Activated CD4-positive, alpha-beta T cell treated with anti-CD3 and anti-CD28 coated beads for 4 hours (primary cell): ENCODE data around the gene RASAL3.

Experiments
- DNase-seq, 2 donors: peaks; one replicate each; pipeline ENCODE4 v3.0.0-alpha.2; 2020

RASAL3 gene

DNA sequence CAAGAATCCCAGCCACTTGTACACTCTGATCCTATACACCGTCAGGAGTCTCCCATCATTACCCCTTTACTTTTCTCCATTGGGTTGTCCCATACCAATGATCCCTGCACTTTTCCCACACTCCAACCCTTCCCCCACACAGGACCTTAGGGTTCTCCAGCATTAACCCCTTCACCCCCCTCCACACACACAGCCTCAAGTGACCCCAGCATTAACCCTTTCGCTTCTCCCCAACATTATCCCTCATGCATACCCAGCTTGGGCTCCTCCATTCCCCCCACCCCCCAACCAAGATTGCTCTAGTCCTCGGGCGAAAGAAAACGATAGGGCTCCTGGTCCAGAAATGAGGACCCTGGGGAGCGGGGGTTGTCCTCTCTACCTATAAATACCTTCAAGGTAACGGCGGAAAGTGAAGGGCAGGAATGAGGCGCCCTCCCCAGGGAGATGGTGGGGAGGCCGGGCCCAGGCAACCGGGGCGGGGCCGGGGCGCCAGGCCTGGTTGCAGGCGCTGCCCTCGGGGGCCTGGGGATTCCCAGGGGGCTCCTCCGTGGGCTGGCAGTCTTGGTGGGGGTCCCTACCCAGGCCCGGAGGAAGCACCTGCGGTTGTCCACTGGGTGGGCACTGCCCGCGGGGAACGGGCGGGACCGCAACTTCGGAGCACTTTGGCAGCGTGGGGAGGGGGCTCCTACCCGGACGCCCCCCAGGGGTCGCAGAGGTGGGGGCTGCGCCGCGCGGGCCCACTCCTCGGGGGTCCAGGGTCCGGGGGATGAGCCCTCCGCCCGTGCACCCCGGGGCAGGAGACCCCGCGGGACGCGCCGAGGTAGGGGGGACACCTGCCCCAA lies 15.3 kb downstream of the RASAL3 start:
- DNase-seq: no peak

- DNase-seq: no peak
Observed at GRCh38 chr19:15448044-15448777, 16.1 kb downstream of the RASAL3 start.

DNA sequence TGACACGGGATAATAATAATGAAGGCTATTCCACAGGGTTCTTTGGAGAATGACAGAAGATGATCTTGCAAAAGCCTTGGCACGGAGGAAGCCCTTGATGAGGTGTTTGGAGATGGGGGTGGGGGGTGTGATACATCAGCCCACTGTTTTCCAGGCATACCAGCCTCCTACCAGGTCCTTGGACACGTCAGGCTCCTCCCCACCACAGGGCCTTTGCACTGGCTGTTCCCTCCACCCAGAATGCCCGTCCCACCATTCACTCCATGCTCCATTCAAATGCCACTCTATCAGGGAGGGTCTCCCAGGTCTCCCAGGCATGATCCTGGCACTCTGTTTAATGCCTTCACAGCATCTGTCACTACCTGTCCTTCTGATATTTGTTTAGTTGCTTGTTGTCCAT lies 17.3 kb downstream of the RASAL3 start:
- no peak for DNase-seq

DNA sequence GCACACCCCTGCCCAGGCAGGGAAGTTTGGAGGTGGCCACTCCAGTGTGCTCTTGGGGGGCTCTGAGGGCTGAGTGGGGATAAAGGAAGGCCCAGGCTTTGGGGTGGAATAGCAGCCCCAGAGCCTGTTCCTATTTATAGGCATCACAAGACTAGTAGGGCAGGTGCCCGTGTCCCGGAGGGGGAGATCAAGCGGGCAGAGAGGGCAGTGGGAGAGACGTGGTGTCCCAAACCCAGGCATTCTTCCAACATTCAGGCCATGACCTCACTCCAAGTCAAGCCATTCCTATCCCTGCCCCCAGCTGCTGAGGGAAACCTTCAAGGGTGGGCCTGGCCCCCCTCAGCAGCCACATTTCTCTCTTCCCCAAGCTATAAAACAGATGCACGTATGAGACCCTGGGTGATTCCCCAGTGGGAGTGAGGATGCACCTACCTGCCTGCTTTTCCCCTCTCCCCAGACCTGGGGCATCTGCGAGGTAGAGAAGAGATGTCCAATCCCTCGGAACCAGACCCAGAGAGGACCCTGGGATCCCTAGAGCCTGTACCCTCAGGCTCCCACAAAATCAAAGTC lies 18.5 kb downstream of the RASAL3 start:
- DNase-seq: no peak

- no peak for DNase-seq
Observed at GRCh38 chr19:15445227-15445605, 19.1 kb downstream of the RASAL3 start.

DNA sequence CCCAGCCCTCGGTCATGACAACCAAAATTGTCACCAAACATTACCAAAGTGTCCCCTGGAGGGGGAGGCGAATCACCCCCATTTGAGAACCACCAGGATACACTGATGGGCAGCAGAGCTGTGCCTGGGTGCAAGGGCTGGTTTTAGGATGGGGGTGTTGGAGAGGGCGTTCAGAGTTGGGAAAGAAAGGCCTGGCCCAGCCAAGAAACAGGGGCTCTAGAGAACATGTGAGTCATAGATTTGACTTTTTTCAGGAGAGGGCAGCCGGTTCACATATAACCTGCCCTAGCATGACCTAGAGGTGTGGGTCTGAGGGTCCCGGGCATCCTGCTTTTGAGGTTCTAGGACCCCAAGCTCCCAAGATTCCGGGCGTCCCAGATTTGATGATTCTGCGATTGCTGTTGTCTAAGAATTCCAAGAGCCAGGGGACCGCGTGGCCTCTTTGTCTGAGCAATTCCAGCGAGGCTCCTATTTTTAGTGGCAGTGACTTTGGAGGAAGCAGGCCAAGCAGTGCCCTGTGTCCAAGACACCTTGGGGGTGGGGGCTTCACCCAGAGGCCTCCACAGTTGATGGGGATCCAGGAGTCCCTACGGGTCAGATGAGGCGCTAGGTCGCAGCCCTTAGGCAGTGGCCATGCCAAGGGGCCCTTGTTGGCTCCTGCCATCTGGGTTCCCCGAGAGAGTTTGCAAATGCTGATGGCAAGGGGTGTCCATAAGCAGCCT lies 19.7 kb downstream of the RASAL3 start:
- DNase-seq: no peak

GRCh38 chr19:15443838-15444237 lies 20.5 kb downstream of the RASAL3 start:
- DNase-seq: no peak

DNA sequence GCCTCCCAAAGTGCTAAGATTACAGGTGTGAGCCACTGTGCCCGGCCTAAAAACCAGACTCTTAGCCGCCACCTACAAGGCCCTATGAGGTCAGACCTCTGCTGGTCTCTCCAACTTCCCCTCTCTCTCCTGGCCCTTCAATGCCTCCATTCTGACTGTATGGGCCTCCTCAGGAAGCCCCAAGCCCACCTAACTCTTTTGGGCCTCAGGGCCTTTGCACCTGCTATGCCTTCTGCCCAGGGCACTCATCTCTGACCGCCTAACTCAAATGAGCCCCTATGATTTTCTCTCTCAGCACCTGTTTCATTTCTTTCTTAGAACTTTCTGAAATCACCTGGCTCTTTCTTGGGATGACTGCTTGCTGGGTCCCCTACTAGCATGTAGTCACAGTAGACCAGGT lies 21.0 kb downstream of the RASAL3 start:
- no peak for DNase-seq

- no peak for DNase-seq
Observed at GRCh38 chr19:15442142-15442920, 22.0 kb downstream of the RASAL3 start.

DNA sequence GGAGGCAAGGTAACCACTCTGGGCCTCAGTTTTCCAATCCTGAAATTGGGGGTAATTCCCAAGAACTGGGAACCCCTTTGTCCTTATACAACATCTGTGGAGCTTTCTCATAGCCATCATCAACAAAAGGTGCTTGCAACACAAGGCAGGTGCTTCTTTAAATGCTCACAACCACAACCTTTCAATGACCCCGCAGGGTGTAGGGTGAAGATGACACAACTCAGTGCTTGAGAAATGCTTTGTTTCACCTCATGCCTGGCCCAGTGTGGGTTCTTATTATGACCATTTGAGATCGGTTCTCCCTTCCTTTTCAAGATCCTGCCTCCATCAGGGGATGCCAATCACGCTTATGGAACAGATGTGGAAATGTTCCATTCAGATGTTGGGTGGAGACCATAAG lies 23.0 kb downstream of the RASAL3 start:
- DNase-seq: no peak

DNA sequence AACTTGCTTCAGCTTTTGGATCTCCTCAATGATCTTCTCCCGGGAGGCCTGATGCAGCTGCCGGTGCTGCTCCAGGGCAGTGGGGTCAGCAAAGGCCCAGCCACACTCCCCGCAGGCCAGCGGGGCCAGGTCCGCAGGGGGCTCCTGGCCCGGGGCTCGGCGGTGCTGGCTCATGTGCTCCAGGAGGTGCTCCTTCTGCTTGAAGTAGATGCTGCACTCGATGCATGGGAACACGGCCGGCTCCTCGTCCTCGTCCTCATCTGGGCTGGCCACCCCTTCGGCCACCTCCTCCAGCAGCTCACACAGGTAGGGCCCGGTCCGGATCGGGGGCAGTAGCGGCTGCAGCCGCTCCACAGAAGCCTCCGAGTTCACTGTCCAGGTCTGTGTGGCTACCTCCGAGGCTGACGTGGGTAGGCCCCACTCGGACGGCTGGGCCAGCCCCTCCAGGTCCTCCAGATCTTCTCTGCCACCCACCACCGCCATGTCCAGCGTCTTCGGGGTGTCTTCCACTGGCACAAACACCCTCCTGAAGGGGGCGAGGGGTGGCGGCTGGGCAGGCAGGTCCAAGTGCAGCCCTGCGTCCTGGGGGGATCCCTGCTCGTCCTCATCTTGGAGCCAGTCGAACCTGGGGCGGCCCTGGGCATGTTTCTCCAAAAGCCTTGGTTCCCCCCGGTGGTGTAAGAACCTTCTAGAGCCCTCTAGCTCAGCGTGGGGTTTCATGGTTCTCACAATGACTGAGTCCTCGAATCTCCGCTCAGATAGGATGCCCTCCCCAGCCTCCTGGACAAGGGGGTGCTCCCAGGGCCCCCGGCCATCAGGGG lies 24.3 kb downstream of the RASAL3 start:
- DNase-seq: no peak

DNA sequence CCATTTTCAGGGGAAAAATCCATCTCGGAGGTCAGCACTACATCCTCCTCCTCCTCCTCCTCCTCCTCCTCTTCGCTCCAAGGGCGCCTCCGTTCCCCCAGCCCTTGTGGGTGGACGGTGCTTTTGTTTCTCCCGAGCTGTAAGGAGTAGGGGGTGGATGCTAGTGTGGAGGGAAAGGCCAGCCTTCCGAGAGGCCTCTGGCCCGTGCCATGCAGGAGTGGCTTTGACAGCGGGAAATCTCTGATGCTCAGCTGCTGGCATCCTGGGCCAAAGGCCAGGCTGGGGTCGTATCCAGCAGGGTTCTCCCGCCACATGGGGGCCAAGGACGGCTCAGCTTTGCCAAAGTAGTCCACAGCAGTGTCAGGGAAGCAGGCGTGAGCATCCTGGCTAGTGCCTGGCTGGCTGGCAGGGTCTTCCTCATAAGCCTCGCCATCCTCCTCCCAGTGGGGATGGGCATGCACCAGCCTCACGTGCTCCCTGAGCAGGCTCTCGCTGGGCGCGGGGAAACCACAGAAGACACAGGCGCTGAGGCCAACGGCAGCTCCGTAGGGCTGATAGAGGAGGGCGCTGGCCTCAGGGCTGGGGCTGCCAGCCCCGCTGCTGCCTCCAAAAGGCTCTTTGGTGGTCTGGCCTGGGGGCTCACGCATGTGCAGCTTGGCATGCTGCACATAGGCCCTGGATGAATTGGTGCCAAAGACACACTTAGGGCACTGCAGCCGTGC lies 25.1 kb downstream of the RASAL3 start:
- no peak for DNase-seq

GRCh38 chr19:15438577-15438976 lies 25.8 kb downstream of the RASAL3 start:
- no peak for DNase-seq

GRCh38 chr19:15438124-15438496 lies 26.2 kb downstream of the RASAL3 start:
- no peak for DNase-seq

DNA sequence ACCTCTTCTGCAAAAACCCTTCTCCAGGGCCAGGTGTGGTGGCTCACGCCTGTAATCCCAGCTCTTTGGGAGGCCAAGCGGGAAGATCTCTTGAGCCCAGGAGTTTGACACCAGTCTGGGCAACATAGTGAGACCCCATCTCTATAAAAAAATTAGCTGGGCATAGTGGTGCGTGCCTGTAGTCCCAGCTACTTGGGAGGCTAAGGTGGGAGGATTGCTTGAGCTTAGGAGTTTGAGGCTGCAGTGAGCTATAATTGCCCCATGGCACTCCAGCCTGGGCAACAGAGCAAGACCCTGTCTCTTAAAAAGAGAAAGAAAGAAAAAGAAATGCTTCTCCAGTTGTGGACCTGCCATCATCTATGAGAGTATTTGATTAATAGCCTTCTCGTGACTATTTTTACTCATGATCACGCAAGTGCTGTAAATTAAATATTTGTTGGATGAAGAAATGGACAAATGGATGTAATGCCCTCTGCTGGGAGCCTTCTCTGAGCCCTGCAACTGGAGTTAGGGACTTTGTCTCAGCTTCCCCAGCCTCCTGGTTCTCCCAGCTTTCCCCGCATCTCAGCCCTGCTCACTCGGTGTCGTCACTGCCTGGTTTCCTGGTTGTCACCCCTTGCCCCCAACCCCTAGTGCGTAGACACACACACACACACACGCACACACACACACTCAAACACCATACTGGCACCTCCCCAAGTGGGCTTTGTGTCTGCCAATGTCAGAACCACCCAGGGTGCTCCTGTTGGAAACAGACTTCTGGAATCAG lies 26.8 kb downstream of the RASAL3 start:
- DNase-seq: no peak

DNA sequence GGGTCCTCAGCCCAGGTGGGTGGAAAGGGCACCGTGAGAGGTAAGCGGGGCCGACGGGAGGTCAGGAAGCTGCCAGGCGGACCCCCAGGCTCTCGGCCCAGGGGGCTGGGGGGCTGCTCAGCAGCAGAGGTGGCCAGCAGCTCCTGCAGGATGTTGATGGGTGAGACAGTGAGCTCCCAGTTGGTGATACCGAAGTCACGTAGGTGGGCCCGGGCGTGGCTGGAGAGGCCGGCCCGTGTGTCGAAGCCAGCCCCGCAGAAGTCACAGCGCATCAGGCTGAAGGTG lies 27.6 kb downstream of the RASAL3 start:
- no peak for DNase-seq

DNA sequence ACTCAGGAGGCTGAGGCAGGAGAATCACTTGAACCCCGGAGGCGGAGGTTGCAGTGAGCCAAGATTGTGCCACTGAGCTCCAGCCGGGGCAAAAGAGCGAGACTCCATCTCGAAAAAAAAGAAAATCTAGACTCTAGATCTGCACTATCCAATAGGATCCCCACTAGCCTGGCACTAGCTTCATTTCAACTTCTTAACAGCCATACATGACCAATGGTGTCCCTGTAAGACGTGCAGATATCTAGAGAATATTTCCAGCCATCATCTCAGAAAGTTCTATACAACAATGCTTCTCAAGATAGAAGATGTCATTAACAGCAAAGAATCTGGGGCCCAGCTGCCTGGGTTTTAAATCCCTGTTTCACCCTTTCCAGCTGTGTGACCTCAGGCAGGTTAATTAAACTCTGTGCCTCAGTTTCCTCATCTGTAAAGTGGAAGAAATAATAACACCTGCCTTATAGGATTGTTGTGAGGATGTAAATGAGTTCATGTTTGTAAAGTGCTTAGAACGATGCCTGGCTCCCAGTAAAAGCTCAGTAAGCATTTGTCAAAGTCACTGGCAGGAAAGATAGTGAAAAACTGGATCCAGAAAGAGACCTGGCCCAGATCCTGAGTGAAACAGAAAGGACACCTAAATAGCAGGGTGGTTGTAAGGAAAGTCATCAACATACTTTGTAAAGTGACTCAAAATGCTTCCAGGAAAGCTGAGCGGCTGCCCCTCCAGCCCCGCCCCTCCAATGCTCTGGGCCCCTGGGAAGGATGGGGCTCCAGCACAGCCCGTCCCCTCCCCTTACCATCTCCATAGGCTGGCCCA lies 28.1 kb downstream of the RASAL3 start:
- no peak for DNase-seq

DNA sequence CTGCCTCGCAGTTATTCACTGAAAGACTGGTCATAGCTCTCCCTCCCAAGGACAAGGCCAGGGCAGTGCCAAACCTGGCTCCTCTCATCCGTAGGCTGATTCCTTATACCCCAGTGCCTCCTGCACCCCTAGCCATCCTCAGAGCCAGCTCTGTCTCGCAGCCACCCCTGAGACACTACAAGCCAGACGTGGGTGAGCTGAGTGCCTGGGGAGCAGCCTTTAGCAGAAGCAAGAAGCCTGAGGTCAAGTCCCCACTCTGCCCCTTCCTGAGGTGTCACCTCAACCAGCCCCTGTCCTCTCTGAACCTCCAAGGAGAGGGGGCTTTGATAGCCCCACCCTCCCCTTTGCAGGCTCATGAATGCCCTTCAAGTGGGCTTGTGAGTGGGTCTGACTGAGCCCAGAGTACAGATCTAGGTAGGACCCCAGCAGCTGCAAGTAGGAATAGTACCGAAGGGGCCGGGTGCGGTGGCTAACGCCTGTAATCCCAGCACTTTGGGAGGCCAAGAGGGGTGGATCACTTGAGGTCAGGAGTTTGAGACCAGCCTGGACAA lies 30.8 kb downstream of the RASAL3 start:
- no peak for DNase-seq
